Endothelial cell of umbilical vein (primary cell): ENCODE measurements around the gene PGP. TPM values are rescaled to one million over a fixed set of nuclear protein-coding genes. Genes with fewer than 3 reads are reported as not detected.

Experiments
- BruUV-seq: library from RNA; stranded (reverse); fragments of 400-500 nt; replicated peaks from 2 replicates; lab custom pipeline; 2021; lab: Mats Ljungman, UMichigan
- CTCF ChIA-PET: fragments of 300-600, 350-600 bp; sonication (Branson Sonifier 250); formaldehyde crosslinking; loops from one replicate; lab custom pipeline; 2021; ENCODE audit warnings: antibody characterized with exemption, inconsistent platforms; lab: Charles Lee
- POLR2A ChIA-PET: fragments of 300-600, 350-600 bp; sonication (Branson Sonifier 250); formaldehyde crosslinking; loops from one replicate; lab custom pipeline; 2021; ENCODE audit warnings: antibody characterized with exemption, inconsistent platforms; lab: Charles Lee
- DNase-seq: peaks from one replicate; pipeline ENCODE4 v3.0.0-alpha.2; 2011; ENCODE audit warnings: low read depth, low spot score
- FAIRE-seq: peaks from 2 replicates; lab custom pipeline; 2011; peaks lifted over from hg19 to GRCh38; lab: Jason Lieb, UNC
- H2AFZ ChIP-seq: 2 replicates; pipeline ENCODE4 v1.6.0; 2012; ENCODE audit warnings: low read depth, low read length, control low read depth, inconsistent platforms
- H3K27ac ChIP-seq: 2 replicates; pipeline ENCODE4 v1.5.1; 2011; ENCODE audit warnings: low read depth, mild to moderate bottlenecking, control low read depth, low read length, moderate library complexity; ENCODE audit not compliant: insufficient read depth
- H3K27me3 ChIP-seq, 2 experiments: 2 replicates each; pipeline versions ENCODE4 v1.6.0 to v1.6.1; 2011; ENCODE audit warnings: low read length in 2 of 2, mixed read lengths in 1 of 2; ENCODE audit not compliant: control insufficient read depth in 2 of 2, insufficient read depth in 2 of 2
- H3K36me3 ChIP-seq, 2 experiments: 2 replicates in 1 of 2; 3 replicates in 1 of 2; pipeline ENCODE4 v1.5.1; 2011; ENCODE audit warnings: low read length in 2 of 2, mild to moderate bottlenecking in 1 of 2, moderate library complexity in 1 of 2; ENCODE audit not compliant: control insufficient read depth in 2 of 2, insufficient read depth in 2 of 2; ENCODE audit errors: extremely low read depth in 1 of 2
- H3K4me1 ChIP-seq: 3 replicates; pipeline ENCODE4 v1.5.1; 2011; ENCODE audit warnings: mild to moderate bottlenecking, low read length; ENCODE audit not compliant: control insufficient read depth, insufficient read depth; ENCODE audit errors: extremely low read depth
- H3K4me2 ChIP-seq: 2 replicates; pipeline ENCODE4 v1.6.1; 2011; ENCODE audit warnings: low read length, control low read depth, mixed read lengths; ENCODE audit not compliant: insufficient read depth
- H3K4me3 ChIP-seq, 3 experiments: fragments of 200-600 bp in 1 of 3; sonication (generic), shearing (Covaris generic) in 1 of 3; replicated peaks in 1 of 3; 2 replicates each; pipeline ENCODE4 v1.5.1; 2011 to 2016; ENCODE audit warnings: control low read depth in 3 of 3, low read length in 3 of 3, mild to moderate bottlenecking in 2 of 3, inconsistent platforms in 1 of 3, low read depth in 1 of 3, moderate library complexity in 1 of 3; ENCODE audit not compliant: insufficient read depth in 1 of 3
- H3K79me2 ChIP-seq: 2 replicates; pipeline ENCODE4 v1.6.0; 2012; ENCODE audit warnings: low read length, inconsistent platforms; ENCODE audit not compliant: control insufficient read depth, insufficient read depth
- H3K9ac ChIP-seq: replicated peaks from 2 replicates; pipeline ENCODE3; 2011; ENCODE audit warnings: low read length, control low read depth; ENCODE audit not compliant: insufficient read depth; ENCODE audit errors: extremely low read depth
- H3K9me1 ChIP-seq: replicated peaks from 3 replicates; pipeline ENCODE4 v1.6.0; 2011; ENCODE audit warnings: mild to moderate bottlenecking, low read length; ENCODE audit not compliant: control insufficient read depth, insufficient read depth; ENCODE audit errors: extremely low read depth
- H3K9me3 ChIP-seq: replicated peaks from 2 replicates; pipeline ENCODE4 v1.5.1; 2012; ENCODE audit warnings: low read length, inconsistent platforms; ENCODE audit not compliant: control insufficient read depth, insufficient read depth
- H4K20me1 ChIP-seq: replicated peaks from 2 replicates; pipeline ENCODE3; 2011; ENCODE audit warnings: mild to moderate bottlenecking, low read length; ENCODE audit not compliant: control insufficient read depth, insufficient read depth; ENCODE audit errors: extremely low read depth
- CTCF ChIP-seq, 2 donors: IDR thresholded peaks; 1 replicate in 1 of 2; 2 replicates in 1 of 2; pipeline ENCODE4 v1.5.1; 2011; ENCODE audit warnings: low read length in 2 of 2, mild to moderate bottlenecking in 2 of 2, moderate library complexity in 2 of 2, control low read depth in 1 of 2, inconsistent platforms in 1 of 2, low read depth in 1 of 2; ENCODE audit not compliant: insufficient read depth in 1 of 2; ENCODE audit errors: extremely low read depth in 1 of 2
- EZH2 ChIP-seq: IDR thresholded peaks from 2 replicates; pipeline ENCODE4 v1.6.1; 2012; ENCODE audit warnings: borderline replicate concordance, low read depth, mild to moderate bottlenecking, moderate library complexity, low read length, inconsistent platforms; ENCODE audit not compliant: severe bottlenecking
- FOS ChIP-seq: IDR thresholded peaks from 2 replicates; pipeline ENCODE4 v1.6.1; 2011; ENCODE audit warnings: mild to moderate bottlenecking, low read length, moderate library complexity, borderline replicate concordance; ENCODE audit not compliant: insufficient read depth
- GATA2 ChIP-seq: IDR thresholded peaks from 2 replicates; pipeline ENCODE4 v1.7.0; 2011; ENCODE audit warnings: low read depth, mild to moderate bottlenecking, moderate library complexity, mixed read lengths, low read length; ENCODE audit not compliant: insufficient read length, insufficient read depth
- JUN ChIP-seq: IDR thresholded peaks from 2 replicates; pipeline ENCODE4 v1.6.1; 2011; ENCODE audit warnings: borderline replicate concordance, low read depth; ENCODE audit not compliant: insufficient read length, insufficient read depth
- MAX ChIP-seq: IDR thresholded peaks from 2 replicates; pipeline ENCODE4 v1.6.1; 2011; ENCODE audit not compliant: insufficient read depth, insufficient read length
- MYC ChIP-seq: IDR thresholded peaks from one replicate; pipeline ENCODE4 v1.6.1; 2011; ENCODE audit warnings: mild to moderate bottlenecking, low read depth, low read length
- POLR2A ChIP-seq: IDR thresholded peaks from 2 replicates; pipeline ENCODE4 v1.6.1; 2012; ENCODE audit warnings: low read depth, mild to moderate bottlenecking, control low read depth, low read length
- POLR2AphosphoS5 ChIP-seq: IDR thresholded peaks from 2 replicates; pipeline ENCODE4 v1.6.1; 2012; ENCODE audit warnings: low read depth, mild to moderate bottlenecking, control low read depth, low read length, moderate library complexity; ENCODE audit not compliant: insufficient read depth
- dilution Hi-C: fragments of 300-500 bp; cut with MboI; formaldehyde crosslinking; loops from one replicate; pipeline ENCODE4 v1.15.0; 2019; ENCODE audit warnings: low sequenced_read_pairs; ENCODE audit not compliant: extremely low pct_ligation_motif_present
- intact Hi-C: fragments of 100-400 bp; cut with micrococcal nuclease; formaldehyde crosslinking; loops from one replicate; pipeline ENCODE4 v1.10.0; 2022
- polyA plus RNA-seq, 4 experiments: library from polyadenylated mRNA; depleted of rRNA in 3 of 4; stranded (reverse) in 3 of 4; unstranded in 1 of 4; fragments of >200 nt; gene quantifications; 2 replicates each; pipeline versions ENCODE4 v1.2.1 to v1.2.3, GENCODE V29; 2011 to 2012; ENCODE audit warnings: missing spikeins in 1 of 4
- total RNA-seq: library from RNA; stranded (reverse); gene quantifications from 2 replicates; pipeline ENCODE4 v1.2.3, GENCODE V29; 2021

PGP gene
- total and polyA plus RNA-seq, 2 donors (not counting 3 experiments of a cell fraction or from before 2014, with no cell fraction given), result 28.5 to 29.6 TPM

DNA sequence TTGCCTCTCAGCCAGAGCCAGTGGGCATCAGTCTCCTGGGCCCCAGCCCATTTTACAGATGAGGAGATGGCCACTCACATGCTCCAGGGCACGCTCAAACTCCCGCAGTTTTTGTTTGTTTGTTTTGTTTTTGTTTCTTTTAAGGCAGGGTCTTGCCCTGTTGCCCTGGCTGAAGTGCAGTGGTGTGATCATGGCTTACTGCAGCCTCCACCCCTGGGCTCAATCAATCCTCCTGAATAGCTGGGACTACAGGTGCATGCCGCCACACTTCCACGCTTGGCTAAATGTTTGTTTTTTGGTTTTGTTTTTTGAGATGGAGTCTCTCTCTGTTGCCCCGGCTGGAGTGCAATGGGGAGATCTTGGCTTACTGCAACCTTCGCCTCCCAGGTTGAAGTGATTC, 12.3 kb upstream of the PGP start:
- no TSS peak for BruUV-seq
- no peak for FAIRE-seq
- dilution Hi-C loops (no loop called here), intact Hi-C loops (no loop called here)
- Histone ChIP-seq H3K36me3 (peaks cover 4 to 20% of the 10 kb centered on the region in 2 experiments), H4K20me1 (no peaks in the 10 kb centered on the region), H3K4me1 (peaks cover 7% of the 10 kb centered on the region), H3K27ac (no peak overlapping the region), H3K79me2 (peaks cover 36% of the 10 kb centered on the region), H3K4me3 (no peak overlapping the region), H2AFZ (no peak overlapping the region), H3K9me3 (no peaks in the 10 kb centered on the region), H3K27me3 (no peaks in the 10 kb centered on the region), H3K9me1 (no peaks in the 10 kb centered on the region), H3K9ac (no peak overlapping the region), H3K4me2 (no peak overlapping the region)
- no peak for DNase-seq
- TF ChIP-seq GATA2 (no peak), EZH2 (no peak), CTCF (IDR thresholded peaks at IDR 0.05; ENCODE audit: extremely low read depth in 1 of 2, insufficient read depth in 1 of 2, low read depth in 1 of 2, low read length in 2 of 2) (no peak), POLR2A (no peak), MAX (no peak), JUN (no peak), FOS (no peak), MYC (no peak), POLR2AphosphoS5 (no peak)
- ChIA-PET CTCF (interaction anchor here (2.5 kb wide), 1 partner anchor 24 kb away, joined by 7 read pairs; the partner anchor contains the start of gene ECI1), POLR2A (no interaction called here)
